ENCODE measurements around the gene ZNF536.

The ZNF536 gene

DNA sequence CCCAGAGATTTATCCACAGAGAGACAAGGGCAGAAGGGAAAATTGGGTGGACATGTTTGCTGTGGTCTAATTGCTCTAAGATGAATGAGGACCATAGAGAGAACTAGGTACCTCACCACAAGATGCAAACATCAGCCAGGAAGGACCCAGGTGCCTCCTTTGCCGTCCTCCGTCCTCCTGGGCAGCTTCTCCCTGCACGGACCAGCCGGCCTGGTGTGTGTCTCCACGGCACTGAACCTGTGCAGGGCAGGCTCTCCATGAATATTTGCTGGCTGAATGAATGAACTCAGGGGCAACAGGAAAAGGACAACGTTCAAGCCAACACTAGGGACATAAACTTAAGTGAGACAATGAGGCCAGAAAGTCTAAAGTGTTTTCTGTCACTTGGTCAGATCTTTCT lies 143.9 kb downstream of the ZNF536 start:
- Histone ChIP-seq H3K4me3 (ENCODE audit: low read length) (no peak overlapping the region), H3K9me3 (replicated peaks; ENCODE audit: insufficient read depth, low read length) (no peaks in the 10 kb centered on the region), H3K27ac (ENCODE audit: low read length) (no peak overlapping the region), H3K36me3 (replicated peaks; ENCODE audit: insufficient read depth, low read length) (no peaks in the 10 kb centered on the region), H3K79me2 (ENCODE audit: low read length) (no peaks in the 10 kb centered on the region), H2AFZ (ENCODE audit: low read length) (no peak overlapping the region), H3K4me2 (ENCODE audit: low read depth, low read length) (no peak overlapping the region), H3K27me3 (replicated peaks; ENCODE audit: insufficient read depth, low read length) (peaks cover 47% of the 10 kb centered on the region), H4K20me1 (ENCODE audit: insufficient read depth, low read length) (no peaks in the 10 kb centered on the region), H3F3A (ENCODE audit: insufficient read depth, low read length) (no peaks in the 10 kb centered on the region), H3K4me1 (ENCODE audit: low read length) (no peaks in the 10 kb centered on the region), H3K9ac (ENCODE audit: low read length) (no peak overlapping the region), H3K9me2 (replicated peaks; ENCODE audit: insufficient read depth, low read length) (no peaks in the 10 kb centered on the region)
- no peak for TF ChIP-seq EZH2 (optimal IDR thresholded peaks at IDR 0.05; ENCODE audit: low read depth, low read length)
- TF ChIP-seq, protein P1, sequence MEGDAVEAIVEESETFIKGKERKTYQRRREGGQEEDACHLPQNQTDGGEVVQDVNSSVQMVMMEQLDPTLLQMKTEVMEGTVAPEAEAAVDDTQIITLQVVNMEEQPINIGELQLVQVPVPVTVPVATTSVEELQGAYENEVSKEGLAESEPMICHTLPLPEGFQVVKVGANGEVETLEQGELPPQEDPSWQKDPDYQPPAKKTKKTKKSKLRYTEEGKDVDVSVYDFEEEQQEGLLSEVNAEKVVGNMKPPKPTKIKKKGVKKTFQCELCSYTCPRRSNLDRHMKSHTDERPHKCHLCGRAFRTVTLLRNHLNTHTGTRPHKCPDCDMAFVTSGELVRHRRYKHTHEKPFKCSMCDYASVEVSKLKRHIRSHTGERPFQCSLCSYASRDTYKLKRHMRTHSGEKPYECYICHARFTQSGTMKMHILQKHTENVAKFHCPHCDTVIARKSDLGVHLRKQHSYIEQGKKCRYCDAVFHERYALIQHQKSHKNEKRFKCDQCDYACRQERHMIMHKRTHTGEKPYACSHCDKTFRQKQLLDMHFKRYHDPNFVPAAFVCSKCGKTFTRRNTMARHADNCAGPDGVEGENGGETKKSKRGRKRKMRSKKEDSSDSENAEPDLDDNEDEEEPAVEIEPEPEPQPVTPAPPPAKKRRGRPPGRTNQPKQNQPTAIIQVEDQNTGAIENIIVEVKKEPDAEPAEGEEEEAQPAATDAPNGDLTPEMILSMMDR (IDR thresholded peaks at IDR 0.05; ENCODE audit: low read length), result no peak
- no peak for TF ChIP-seq EZH2phosphoT487 (IDR thresholded peaks at IDR 0.05; ENCODE audit: low read length)
- DNase-seq, result no peak

DNA sequence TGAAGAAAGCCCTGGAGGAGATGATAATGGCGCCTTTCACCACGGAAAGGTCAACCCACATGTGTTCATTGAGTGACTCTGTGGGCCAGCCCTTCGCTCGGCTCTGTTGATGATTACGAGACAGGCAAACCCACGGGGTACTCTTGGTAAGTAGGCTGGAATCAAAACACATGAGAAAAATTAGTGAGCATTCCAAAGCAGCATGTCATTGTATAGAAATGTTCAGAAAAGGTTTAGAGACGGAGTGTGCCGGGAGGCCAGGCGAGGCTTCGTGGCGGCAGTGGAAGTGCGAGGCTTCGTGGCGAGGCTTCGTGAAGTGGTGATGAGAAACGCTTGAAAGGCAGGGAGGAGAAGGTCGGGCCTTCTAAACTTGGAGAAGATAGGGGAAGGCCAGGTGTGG lies 144.3 kb downstream of the ZNF536 start:
- TF ChIP-seq, protein P1 (IDR thresholded peaks at IDR 0.05; ENCODE audit: low read length), result no peak
- no peak for TF ChIP-seq EZH2 (optimal IDR thresholded peaks at IDR 0.05; ENCODE audit: low read depth, low read length)
- no peak for DNase-seq
- no peak overlapping the region for H3K4me2 ChIP-seq (ENCODE audit: low read depth, low read length)
- H3F3A ChIP-seq (ENCODE audit: insufficient read depth, low read length), result no peaks in the 10 kb centered on the region
- no peaks in the 10 kb centered on the region for H3K79me2 ChIP-seq (ENCODE audit: low read length)
- H3K27ac ChIP-seq (ENCODE audit: low read length), result no peak overlapping the region
- no peaks in the 10 kb centered on the region for H3K9me3 ChIP-seq (replicated peaks; ENCODE audit: insufficient read depth, low read length)
- H4K20me1 ChIP-seq (ENCODE audit: insufficient read depth, low read length), result no peaks in the 10 kb centered on the region
- no peaks in the 10 kb centered on the region for H3K9me2 ChIP-seq (replicated peaks; ENCODE audit: insufficient read depth, low read length)
- H3K27me3 ChIP-seq (replicated peaks; ENCODE audit: insufficient read depth, low read length), result peaks cover 43% of the 10 kb centered on the region
- H2AFZ ChIP-seq (ENCODE audit: low read length), result no peak overlapping the region
- H3K4me1 ChIP-seq (ENCODE audit: low read length), result no peaks in the 10 kb centered on the region
- H3K36me3 ChIP-seq (replicated peaks; ENCODE audit: insufficient read depth, low read length), result no peaks in the 10 kb centered on the region
- H3K9ac ChIP-seq (ENCODE audit: low read length), result no peak overlapping the region
- no peak overlapping the region for H3K4me3 ChIP-seq (ENCODE audit: low read length)

GRCh38 chr19:30518965-30519606 lies 146.9 kb downstream of the ZNF536 start:
- no peaks in the 10 kb centered on the region for H4K20me1 ChIP-seq (ENCODE audit: insufficient read depth, low read length)
- no peaks in the 10 kb centered on the region for H3K9me3 ChIP-seq (replicated peaks; ENCODE audit: insufficient read depth, low read length)
- H3K79me2 ChIP-seq (ENCODE audit: low read length), result no peaks in the 10 kb centered on the region
- DNase-seq, result no peak
- H2AFZ ChIP-seq (ENCODE audit: low read length), result no peak overlapping the region
- H3K27me3 ChIP-seq (replicated peaks; ENCODE audit: insufficient read depth, low read length), result peaks cover 44% of the 10 kb centered on the region
- H3K27ac ChIP-seq (ENCODE audit: low read length), result no peak overlapping the region
- no peaks in the 10 kb centered on the region for H3K9me2 ChIP-seq (replicated peaks; ENCODE audit: insufficient read depth, low read length)
- no peak overlapping the region for H3K9ac ChIP-seq (ENCODE audit: low read length)
- no peaks in the 10 kb centered on the region for H3K36me3 ChIP-seq (replicated peaks; ENCODE audit: insufficient read depth, low read length)
- no peak overlapping the region for H3K4me2 ChIP-seq (ENCODE audit: low read depth, low read length)
- no peaks in the 10 kb centered on the region for H3F3A ChIP-seq (ENCODE audit: insufficient read depth, low read length)
- no peaks in the 10 kb centered on the region for H3K4me1 ChIP-seq (ENCODE audit: low read length)
- no peak overlapping the region for H3K4me3 ChIP-seq (ENCODE audit: low read length)
- TF ChIP-seq, protein P1 (IDR thresholded peaks at IDR 0.05; ENCODE audit: low read length), result no peak
- TF ChIP-seq EZH2phosphoT487 (IDR thresholded peaks at IDR 0.05; ENCODE audit: low read length), result no peak
- TF ChIP-seq EZH2 (optimal IDR thresholded peaks at IDR 0.05; ENCODE audit: low read depth, low read length), result no peak
